Activated CD8-positive, alpha-beta memory T cell treated with anti-CD3 and anti-CD28 coated beads, Interleukin-2, amount 10 ng/mL, durations not matched to agents 7 days and 5 days (primary cell): ENCODE data around the gene YTHDC2. TPM values are rescaled to one million over a fixed set of nuclear protein-coding genes. Genes with fewer than 3 reads are reported as not detected.

Source experiments
- ATAC-seq: fragments of 150-1000 bp; cut with Tn5 transposase; one replicate; pipeline ENCODE4 v1.10.0; 2021; ENCODE audit warnings: moderate library complexity
- CTCF ChIA-PET: fragments of 350-600 bp; sonication (Branson Sonifier 250); formaldehyde crosslinking; loops from one replicate; lab custom pipeline; 2021; ENCODE audit warnings: antibody characterized with exemption; lab: Charles Lee
- DNase-seq: peaks from one replicate; pipeline ENCODE4 v3.0.0-alpha.2; 2020
- H3K27ac Mint-ChIP-seq: one replicate; pipeline ENCODE4 v1.8.0; 2021; ENCODE audit warnings: mild to moderate bottlenecking, mixed read lengths
- H3K27me3 Mint-ChIP-seq: one replicate; pipeline ENCODE4 v1.8.0; 2021; ENCODE audit warnings: mixed read lengths
- H3K36me3 Mint-ChIP-seq: one replicate; pipeline ENCODE4 v1.8.0; 2021; ENCODE audit warnings: mild to moderate bottlenecking, mixed read lengths
- H3K4me1 Mint-ChIP-seq: one replicate; pipeline ENCODE4 v1.8.0; 2021; ENCODE audit warnings: mixed read lengths
- H3K4me3 Mint-ChIP-seq: one replicate; pipeline ENCODE4 v1.8.0; 2021; ENCODE audit warnings: mild to moderate bottlenecking, moderate library complexity, mixed read lengths
- H3K9me3 Mint-ChIP-seq: one replicate; pipeline ENCODE4 v1.8.0; 2022; ENCODE audit warnings: low read depth, mixed read lengths
- total RNA-seq, 2 experiments: library from RNA; stranded (reverse); gene quantifications; one replicate each; pipeline ENCODE4 v1.2.3, GENCODE V29; 2021

YTHDC2 gene
- total RNA-seq, 2 experiments from 2014 or later, result 27.6 to 32.8 TPM

DNA sequence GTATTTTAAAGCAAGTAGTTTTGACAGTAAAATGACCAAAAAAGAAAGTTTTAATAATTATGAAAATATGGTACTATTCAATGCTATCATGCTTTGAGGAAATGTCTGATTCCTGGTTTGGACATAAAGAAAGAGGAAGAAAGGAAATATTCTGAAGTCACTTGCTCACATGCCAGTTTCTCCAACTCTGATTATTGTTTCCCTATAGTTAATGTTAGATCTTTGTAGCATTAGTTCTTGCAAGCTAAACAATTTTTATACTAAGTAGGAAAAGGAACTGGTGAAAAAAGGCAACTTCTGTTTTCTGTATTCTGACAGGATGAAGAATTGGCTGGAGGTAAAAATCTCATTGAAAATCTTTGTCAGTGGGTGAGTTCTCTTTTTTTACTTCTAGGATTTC lies 119.5 kb downstream of the YTHDC2 start:
- DNase-seq, result no peak
- CTCF ChIA-PET, result no interaction called here
- Mint-ChIP-seq H3K4me1 (no peaks in the 10 kb centered on the region), H3K27me3 (peaks cover 20% of the 10 kb centered on the region), H3K36me3 (no peaks in the 10 kb centered on the region), H3K4me3 (no peak overlapping the region), H3K27ac (no peak overlapping the region), H3K9me3 (no peaks in the 10 kb centered on the region)
- no peak for ATAC-seq

DNA sequence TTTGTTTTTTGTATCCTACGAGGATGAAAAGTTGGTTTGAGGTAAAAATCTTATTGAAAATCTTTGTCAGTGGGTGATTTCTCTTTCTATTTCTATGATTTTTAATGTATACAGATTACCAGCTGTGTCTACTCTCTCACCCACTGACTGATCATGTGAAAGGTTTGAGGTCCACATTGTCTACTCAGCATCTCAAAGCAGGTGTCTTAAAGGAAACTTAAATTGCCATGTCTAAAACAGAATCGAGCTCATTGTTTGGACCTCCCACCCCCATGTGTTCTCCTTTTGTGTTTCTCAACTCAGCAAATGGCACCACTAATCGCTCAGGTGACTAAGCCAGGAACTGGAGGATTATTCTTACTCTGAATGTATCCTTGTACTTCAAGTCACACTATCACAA lies 121.5 kb downstream of the YTHDC2 start:
- no peaks in the 10 kb centered on the region for H3K4me1 Mint-ChIP-seq
- H3K27ac Mint-ChIP-seq, result no peak overlapping the region
- no peak for ATAC-seq
- no peaks in the 10 kb centered on the region for H3K36me3 Mint-ChIP-seq
- no peaks in the 10 kb centered on the region for H3K9me3 Mint-ChIP-seq
- no peak overlapping the region for H3K4me3 Mint-ChIP-seq
- no peak for DNase-seq
- CTCF ChIA-PET, result no interaction called here
- peaks cover 16% of the 10 kb centered on the region for H3K27me3 Mint-ChIP-seq

DNA sequence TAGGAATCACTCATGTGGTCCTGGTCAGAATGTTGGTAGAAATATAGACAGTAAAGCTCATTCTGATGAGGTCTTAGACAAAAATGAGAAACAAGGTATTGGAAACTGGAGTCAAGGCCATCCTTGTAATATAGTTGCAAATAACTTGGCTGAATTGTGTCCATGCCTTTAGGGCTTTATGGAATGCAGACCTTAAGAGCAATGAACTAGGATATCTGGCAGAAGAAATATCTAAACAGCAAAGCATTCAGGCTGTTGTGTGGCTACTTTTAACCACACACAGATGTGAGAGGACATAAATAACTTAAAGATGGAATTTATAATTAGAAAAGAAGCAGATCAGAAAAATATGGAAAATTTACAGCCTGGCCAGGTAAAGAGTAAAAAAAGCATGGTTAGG lies 128.2 kb downstream of the YTHDC2 start:
- CTCF ChIA-PET, result no interaction called here

More for the DNA sequence above, 128.2 kb downstream of the YTHDC2 start:
- no peak overlapping the region for H3K4me3 Mint-ChIP-seq
- no peak for DNase-seq
- H3K27me3 Mint-ChIP-seq, result peaks cover 2% of the 10 kb centered on the region
- H3K27ac Mint-ChIP-seq, result no peak overlapping the region
- no peaks in the 10 kb centered on the region for H3K4me1 Mint-ChIP-seq
- no peaks in the 10 kb centered on the region for H3K36me3 Mint-ChIP-seq
- no peak for ATAC-seq
- H3K9me3 Mint-ChIP-seq, result no peaks in the 10 kb centered on the region

Other genes with a start within 250 kb of the YTHDC2 start
- not detected for gene TSSK1B, start 78.7 kb upstream of the YTHDC2 start, total RNA-seq
- 1 to 10 TPM; 7.4 to 7.5 TPM for gene MCC, start 25.2 kb upstream of the YTHDC2 start, total RNA-seq